GM18507 (cell line): ENCODE results near the gene THBS4.

Source experiments
- DNase-seq: peaks from one replicate; pipeline ENCODE4 v3.0.0; 2011; ENCODE audit warnings: low read depth; ENCODE audit not compliant: insufficient read length; ENCODE audit errors: extremely low spot score
- FAIRE-seq: peaks from 2 replicates; lab custom pipeline; 2011; peaks lifted over from hg19 to GRCh38; lab: Jason Lieb, UNC

The THBS4 gene

GRCh38 chr5:80041527-80041926 lies 6.4 kb downstream of the THBS4 start:
- DNase-seq (no peak), FAIRE-seq (no peak)

- no peak for DNase-seq
- no peak for FAIRE-seq
Observed at GRCh38 chr5:80042330-80042729, 7.2 kb downstream of the THBS4 start.

GRCh38 chr5:80043187-80043586 lies 8.0 kb downstream of the THBS4 start:
- FAIRE-seq (no peak), DNase-seq (no peak)

- FAIRE-seq (no peak), DNase-seq (no peak)
Observed at GRCh38 chr5:80048084-80048780, 13.1 kb downstream of the THBS4 start.

GRCh38 chr5:80052464-80052863 lies 17.3 kb downstream of the THBS4 start:
- DNase-seq (no peak), FAIRE-seq (no peak)

GRCh38 chr5:80054682-80055081 lies 19.5 kb downstream of the THBS4 start:
- FAIRE-seq = no peak
- DNase-seq = no peak

- DNase-seq (no peak), FAIRE-seq (no peak)
Observed at GRCh38 chr5:80055491-80056170, 20.5 kb downstream of the THBS4 start.

GRCh38 chr5:80057099-80057498 lies 22.0 kb downstream of the THBS4 start:
- no peak for DNase-seq
- no peak for FAIRE-seq

- FAIRE-seq (no peak), DNase-seq (no peak)
Observed at GRCh38 chr5:80057921-80058320, 22.8 kb downstream of the THBS4 start.

- no peak for FAIRE-seq
- no peak for DNase-seq
Observed at GRCh38 chr5:80059354-80059980, 24.3 kb downstream of the THBS4 start.

- no peak for FAIRE-seq
- no peak for DNase-seq
Observed at GRCh38 chr5:80060966-80061365, 25.8 kb downstream of the THBS4 start.

GRCh38 chr5:80061547-80061946 lies 26.4 kb downstream of the THBS4 start:
- no peak for DNase-seq
- FAIRE-seq = no peak

- FAIRE-seq = no peak
- no peak for DNase-seq
Observed at GRCh38 chr5:80064124-80064523, 29.0 kb downstream of the THBS4 start.

GRCh38 chr5:80067016-80067415 lies 31.9 kb downstream of the THBS4 start:
- FAIRE-seq (no peak), DNase-seq (no peak)

- DNase-seq = no peak
- no peak for FAIRE-seq
Observed at GRCh38 chr5:80067531-80068245, 32.5 kb downstream of the THBS4 start.

GRCh38 chr5:80068246-80068636 lies 33.1 kb downstream of the THBS4 start:
- DNase-seq (no peak), FAIRE-seq (no peak)

- FAIRE-seq = no peak
- DNase-seq = no peak
Observed at GRCh38 chr5:80068775-80069174, 33.6 kb downstream of the THBS4 start.

GRCh38 chr5:80069251-80069800 lies 34.2 kb downstream of the THBS4 start:
- DNase-seq = no peak
- no peak for FAIRE-seq

- DNase-seq (no peak), FAIRE-seq (no peak)
Observed at GRCh38 chr5:80069918-80070318, 34.8 kb downstream of the THBS4 start.
